HEK293T (cell line): ENCODE results near the gene RUNDC1.
A peak's percentile ranks its signal among the peaks of the same experiment; 100 is the strongest.

ENCODE experiments used
- CTCF ChIA-PET: fragments of 350-600 bp; formaldehyde crosslinking; extraction: SDS; loops from one replicate; lab custom pipeline; 2021; ENCODE audit warnings: antibody characterized with exemption, inconsistent platforms; lab: Yijun Ruan, JAX
- POLR2A ChIA-PET: fragments of 350-600 bp; formaldehyde crosslinking; extraction: SDS; loops from one replicate; lab custom pipeline; 2020; ENCODE audit warnings: antibody characterized with exemption, inconsistent platforms; lab: Yijun Ruan, JAX
- DNase-seq: peaks from one replicate; pipeline ENCODE4 v3.0.0; 2012; ENCODE audit warnings: mixed read lengths; ENCODE audit errors: extremely low spot score
- ARNT ChIP-seq: fragments of 450-650 bp; IDR thresholded peaks from 2 replicates; pipeline ENCODE4 v1.6.1; 2017; ENCODE audit warnings: mild to moderate bottlenecking
- BHLHE40 ChIP-seq: fragments of 450-650 bp; IDR thresholded peaks from 2 replicates; pipeline ENCODE4 v1.6.1; 2016; ENCODE audit warnings: mild to moderate bottlenecking, moderate library complexity, borderline replicate concordance
- CTBP1 ChIP-seq: fragments of 450-650 bp; IDR thresholded peaks from 2 replicates; pipeline ENCODE4 v1.6.1; 2016; ENCODE audit warnings: borderline replicate concordance
- ELF4 ChIP-seq: fragments of 450-650 bp; IDR thresholded peaks from 2 replicates; pipeline ENCODE4 v1.6.1; 2017; ENCODE audit warnings: antibody characterized with exemption
- FOXA1 ChIP-seq: fragments of 450-650 bp; IDR thresholded peaks from 2 replicates; pipeline ENCODE4 v1.6.1; 2016; ENCODE audit warnings: mild to moderate bottlenecking
- FOXK2 ChIP-seq: fragments of 450-650 bp; IDR thresholded peaks from 2 replicates; pipeline ENCODE4 v1.6.1; 2016; ENCODE audit warnings: mild to moderate bottlenecking
- FOXM1 ChIP-seq: fragments of 450-650 bp; IDR thresholded peaks from 2 replicates; pipeline ENCODE4 v1.6.1; 2017; ENCODE audit warnings: mild to moderate bottlenecking, borderline replicate concordance
- HDGF ChIP-seq: fragments of 450-650 bp; IDR thresholded peaks from 2 replicates; pipeline ENCODE4 v1.6.1; 2017; ENCODE audit warnings: antibody characterized with exemption, borderline replicate concordance
- L3MBTL2 ChIP-seq: fragments of 450-650 bp; conservative IDR thresholded peaks from 2 replicates; pipeline ENCODE4 v1.6.1; 2016; ENCODE audit warnings: mild to moderate bottlenecking
- LEF1 ChIP-seq: fragments of 450-650 bp; IDR thresholded peaks from 2 replicates; pipeline ENCODE4 v1.6.1; 2017; ENCODE audit warnings: mild to moderate bottlenecking, borderline replicate concordance
- NFRKB ChIP-seq: fragments of 450-650 bp; IDR thresholded peaks from 2 replicates; pipeline ENCODE4 v1.6.1; 2016; ENCODE audit warnings: mild to moderate bottlenecking, moderate library complexity
- PKNOX1 ChIP-seq: fragments of 450-650 bp; IDR thresholded peaks from 2 replicates; pipeline ENCODE4 v1.6.1; 2016
- SP1 ChIP-seq: fragments of 450-650 bp; IDR thresholded peaks from 2 replicates; pipeline ENCODE4 v1.6.1; 2017
- SUZ12 ChIP-seq: fragments of 450-650 bp; IDR thresholded peaks from 2 replicates; pipeline ENCODE4 v1.6.1; 2016; ENCODE audit warnings: mild to moderate bottlenecking
- TARDBP ChIP-seq: fragments of 450-650 bp; IDR thresholded peaks from 2 replicates; pipeline ENCODE4 v1.6.1; 2016
- ZNF384 ChIP-seq: fragments of 450-650 bp; IDR thresholded peaks from 2 replicates; pipeline ENCODE4 v1.6.1; 2016

RUNDC1 gene

GRCh38 chr17:43020789-43021740, 40.7 kb downstream of the RUNDC1 start:
- TF ChIP-seq SUZ12 (no peak), BHLHE40 (no peak), FOXA1 (no peak), FOXK2 (no peak), PKNOX1 (no peak), L3MBTL2 (peak; percentile 75)
- CTCF ChIA-PET, result interaction anchor here (0.7 kb wide), 1 partner anchor 23 kb away, joined by 4 read pairs; no protein-coding TSS in a partner anchor
- peak; percentile 62 for DNase-seq
- POLR2A ChIA-PET, result interaction anchor here (0.6 to 3.1 kb wide), 8 partner anchors 8 to 347 kb away, joined by 3 to 33 read pairs (median 5); partner anchors contain the start of genes BRCA1 and RPL27

GRCh38 chr17:43021741-43022512, 41.6 kb downstream of the RUNDC1 start, which contains the start of gene VAT1:
TSS of gene VAT1 (minus strand) at chr17:43022385. CDS start at chr17:43022322, 63 bp downstream.
- TF ChIP-seq SP1 (no peak), ZNF384 (no peak), SUZ12 (no peak), NFRKB (no peak), PKNOX1 (peak; percentile 83; the same call in 1 of the 2 replicates), HDGF (peak; percentile 87), L3MBTL2 (peak; percentile 25; the same call in 1 of the 2 replicates), CTBP1 (no peak), FOXA1 (no peak), ARNT (no peak), TARDBP (no peak), FOXK2 (no peak)
- ChIA-PET CTCF (interaction anchor here (0.6 to 0.9 kb wide), 2 partner anchors 26 to 149 kb away, joined by 3 to 7 read pairs; partner anchors contain the start of gene NBR1), POLR2A (interaction anchor here (0.6 to 3.1 kb wide), 8 partner anchors 9 to 346 kb away, joined by 3 to 33 read pairs (median 5); partner anchors contain the start of genes BRCA1 and RPL27)
- DNase-seq, result peak; percentile 84

- POLR2A ChIA-PET, result interaction anchor here (0.8 to 3.1 kb wide), 12 partner anchors 10 to 363 kb away, joined by 3 to 33 read pairs (median 6); partner anchors contain the start of genes BRCA1, NBR1 and RPL27
- CTCF ChIA-PET, result interaction anchor here (0.6 to 1.4 kb wide), 6 partner anchors 13 to 376 kb away, joined by 3 to 4 read pairs (median 3); no protein-coding TSS in a partner anchor
- DNase-seq, result peak; percentile 81
- TF ChIP-seq SUZ12, result no peak
- TF ChIP-seq ZNF384, result no peak
- no peak for TF ChIP-seq BHLHE40
- no peak for TF ChIP-seq NFRKB
- no peak for TF ChIP-seq FOXK2
- 0 out of 2 replicates have a peak, but pooled peaks have one; percentile 11 for TF ChIP-seq L3MBTL2
- no peak; the same call in 1 of the 2 replicates for TF ChIP-seq TARDBP
These were observed 44.3 kb downstream of the RUNDC1 start, which contains the start of gene RND2 for GRCh38 chr17:43024407-43025289. TSS of gene RND2 (plus strand) at chr17:43025231. CDS start at chr17:43025348, 117 bp downstream.

- no peak for TF ChIP-seq ARNT
- no peak for DNase-seq
- CTCF ChIA-PET, result no interaction called here
- POLR2A ChIA-PET, result interaction anchor here (2.0 to 3.1 kb wide), 4 partner anchors 9 to 343 kb away, joined by 10 to 33 read pairs (median 18); partner anchors contain the start of gene RPL27
These were observed 44.9 kb downstream of the RUNDC1 start for GRCh38 chr17:43025290-43025657.

GRCh38 chr17:43025766-43026537, 45.6 kb downstream of the RUNDC1 start:
- TF ChIP-seq ARNT (no peak), TARDBP (no peak), PKNOX1 (no peak), FOXA1 (no peak), NFRKB (no peak), CTBP1 (no peak), ZNF384 (no peak), LEF1 (no peak), FOXK2 (no peak), HDGF (no peak), FOXM1 (no peak), L3MBTL2 (no peak), ELF4 (no peak), SP1 (no peak), BHLHE40 (no peak), SUZ12 (no peak)
- CTCF ChIA-PET, result no interaction called here
- no peak for DNase-seq
- POLR2A ChIA-PET, result interaction anchor here (1.1 to 3.1 kb wide), 4 partner anchors 8 to 342 kb away, joined by 3 to 21 read pairs (median 12); partner anchors contain the start of gene RPL27
